Gastrocnemius medialis (tissue), 4 donors: ENCODE results near the gene LRP5.

ENCODE experiments used
- CTCF ChIP-seq, 5 experiments: fragments of 450-650 bp in 3 of 5; fragments of 200-600 bp in 2 of 5; sonication (generic) in 2 of 5; IDR thresholded peaks in 4 of 5; conservative IDR thresholded peaks in 1 of 5; 1 replicate in 4 of 5; 2 replicates in 1 of 5; pipeline ENCODE4 v1.5.1; 2016 to 2019; ENCODE audit warnings: antibody characterized with exemption in 5 of 5, mild to moderate bottlenecking in 3 of 5, moderate library complexity in 3 of 5
- POLR2A ChIP-seq, 2 donors: fragments of 450-650 bp; IDR thresholded peaks; one replicate each; pipeline ENCODE4 v1.6.1; 2017; ENCODE audit warnings: antibody characterized with exemption in 2 of 2, mild to moderate bottlenecking in 2 of 2, moderate library complexity in 2 of 2

DNA sequence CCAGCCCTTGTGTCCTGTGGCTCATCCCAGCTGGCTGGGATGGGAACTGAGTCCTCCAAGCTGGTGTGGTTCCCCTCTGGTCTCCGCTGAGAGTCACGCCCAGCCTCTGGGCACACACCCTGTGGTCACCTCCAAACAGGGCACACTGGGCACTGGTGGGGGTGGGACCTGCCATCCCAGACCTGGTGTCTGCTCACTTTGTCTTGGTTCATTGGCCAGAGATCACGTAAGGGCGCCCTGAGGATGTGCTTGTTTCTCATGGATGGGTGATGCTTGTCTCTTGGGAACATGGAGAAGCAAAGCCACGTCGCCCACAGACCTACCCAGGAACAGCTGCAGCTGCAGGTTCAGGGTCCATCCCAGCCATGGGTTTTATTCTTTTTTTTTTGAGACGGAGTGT, 43.1 kb downstream of the LRP5 start:
- no peak for TF ChIP-seq POLR2A (IDR thresholded peaks at IDR 0.05)
- no peak for TF ChIP-seq CTCF (IDR thresholded peaks at IDR 0.05 in 4 of 5, conservative IDR thresholded peaks at IDR 0.05 in 1 of 5)
